MM.1S (cell line): ENCODE results near the gene CACNA1C.

ENCODE experiments used
- DNase-seq: peaks from one replicate; pipeline ENCODE4 v3.0.0-alpha.2; 2015
- H2AFZ ChIP-seq: fragments of 300-600 bp; sonication (generic); 2 replicates; pipeline ENCODE4 v1.6.0; 2016; ENCODE audit warnings: antibody characterized with exemption, low read length
- H3F3A ChIP-seq: fragments of 300-600 bp; sonication (generic); 2 replicates; pipeline ENCODE4 v1.6.1; 2016; ENCODE audit warnings: mild to moderate bottlenecking, antibody characterized with exemption, low read length, moderate library complexity, mixed read lengths; ENCODE audit not compliant: insufficient read depth
- H3K27ac ChIP-seq: fragments of 300-600 bp; sonication (generic); 2 replicates; pipeline ENCODE4 v1.5.1; 2016; ENCODE audit warnings: mild to moderate bottlenecking, low read length
- H3K27me3 ChIP-seq: fragments of 300-600 bp; sonication (generic); replicated peaks from 2 replicates; pipeline ENCODE4 v1.6.0; 2016; ENCODE audit warnings: low read length; ENCODE audit not compliant: insufficient read depth
- H3K36me3 ChIP-seq: fragments of 300-600 bp; sonication (generic); replicated peaks from 2 replicates; pipeline ENCODE4 v1.6.1; 2016; ENCODE audit warnings: mild to moderate bottlenecking, low read length, mixed read lengths; ENCODE audit not compliant: insufficient read depth
- H3K4me1 ChIP-seq: fragments of 300-600 bp; sonication (generic); 2 replicates; pipeline ENCODE4 v1.6.1; 2016; ENCODE audit warnings: low read length, mixed read lengths
- H3K4me2 ChIP-seq: fragments of 300-600 bp; sonication (generic); 2 replicates; pipeline ENCODE4 v1.6.0; 2016; ENCODE audit warnings: low read depth, low read length
- H3K4me3 ChIP-seq: fragments of 300-600 bp; sonication (generic); 2 replicates; pipeline ENCODE4 v1.5.1; 2016; ENCODE audit warnings: low read length, mixed read lengths
- H3K79me2 ChIP-seq: fragments of 300-600 bp; sonication (generic); 2 replicates; pipeline ENCODE4 v1.6.1; 2016; ENCODE audit warnings: mixed run types, low read length, mixed read lengths
- H3K9ac ChIP-seq: fragments of 300-600 bp; sonication (generic); 2 replicates; pipeline ENCODE4 v1.6.1; 2016; ENCODE audit warnings: low read length, mixed read lengths
- H3K9me2 ChIP-seq: fragments of 300-600 bp; sonication (generic); replicated peaks from 2 replicates; pipeline ENCODE4 v1.6.1; 2016; ENCODE audit warnings: mild to moderate bottlenecking, low read length, mixed read lengths; ENCODE audit not compliant: insufficient read depth
- H3K9me3 ChIP-seq: fragments of 300-600 bp; sonication (generic); replicated peaks from 2 replicates; pipeline ENCODE4 v1.6.1; 2016; ENCODE audit warnings: mild to moderate bottlenecking, low read length, mixed read lengths; ENCODE audit not compliant: insufficient read depth
- H4K20me1 ChIP-seq: fragments of 300-600 bp; sonication (generic); 2 replicates; pipeline ENCODE4 v1.6.1; 2016; ENCODE audit warnings: mild to moderate bottlenecking, low read length, moderate library complexity, mixed read lengths; ENCODE audit not compliant: insufficient read depth
- EZH2 ChIP-seq: fragments of 300-600 bp; sonication (generic); optimal IDR thresholded peaks from 2 replicates; pipeline ENCODE3; 2017; ENCODE audit warnings: low read depth, mild to moderate bottlenecking, antibody characterized with exemption, low read length, mixed read lengths
- EZH2phosphoT487 ChIP-seq: fragments of 300-600 bp; sonication (generic); IDR thresholded peaks from 2 replicates; pipeline ENCODE4 v1.6.1; 2018; ENCODE audit warnings: antibody characterized with exemption, low read length
- TF ChIP-seq, protein P1 (sequence below): fragments of 300-600 bp; sonication (generic); IDR thresholded peaks from 2 replicates; pipeline ENCODE4 v1.5.1; 2016; ENCODE audit warnings: antibody characterized with exemption, low read length, mixed read lengths

The CACNA1C gene

DNA sequence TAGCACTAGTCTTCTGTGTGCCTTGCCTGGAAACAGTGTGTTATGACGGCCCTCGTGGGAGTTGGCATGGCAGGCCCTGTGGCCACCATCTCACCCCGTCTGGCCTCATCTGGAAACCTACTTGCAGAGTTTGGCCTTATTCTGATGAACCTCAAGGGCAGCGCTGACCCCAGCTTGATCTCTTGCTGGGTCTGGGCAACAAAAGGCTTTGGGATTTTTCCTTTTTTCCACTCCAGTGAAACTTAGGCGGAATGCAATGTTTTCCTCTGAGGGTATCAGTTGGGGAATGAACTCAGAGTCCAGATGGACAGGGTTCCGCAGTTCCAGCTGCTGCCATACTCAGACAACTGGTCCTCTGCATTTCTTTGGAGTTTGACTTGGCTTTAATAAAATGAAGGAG is 15.9 kb downstream of the CACNA1C start:
- H3K4me1 ChIP-seq: peaks cover 10% of the 10 kb centered on the region
- DNase-seq: no peak
- H3K9ac ChIP-seq: no peak overlapping the region
- no peak overlapping the region for H2AFZ ChIP-seq
- H3K4me3 ChIP-seq: no peak overlapping the region
- no peaks in the 10 kb centered on the region for H3K27me3 ChIP-seq
- no peaks in the 10 kb centered on the region for H3K9me3 ChIP-seq
- TF ChIP-seq EZH2phosphoT487 (no peak), EZH2 (no peak)
- no peak overlapping the region for H3K27ac ChIP-seq
- H3K79me2 ChIP-seq: no peaks in the 10 kb centered on the region
- no peaks in the 10 kb centered on the region for H4K20me1 ChIP-seq
- H3K36me3 ChIP-seq: no peaks in the 10 kb centered on the region
- peaks cover 12% of the 10 kb centered on the region; the same call in 1 of the 2 replicates for H3F3A ChIP-seq
- H3K9me2 ChIP-seq: no peaks in the 10 kb centered on the region
- no peak overlapping the region for H3K4me2 ChIP-seq

DNA sequence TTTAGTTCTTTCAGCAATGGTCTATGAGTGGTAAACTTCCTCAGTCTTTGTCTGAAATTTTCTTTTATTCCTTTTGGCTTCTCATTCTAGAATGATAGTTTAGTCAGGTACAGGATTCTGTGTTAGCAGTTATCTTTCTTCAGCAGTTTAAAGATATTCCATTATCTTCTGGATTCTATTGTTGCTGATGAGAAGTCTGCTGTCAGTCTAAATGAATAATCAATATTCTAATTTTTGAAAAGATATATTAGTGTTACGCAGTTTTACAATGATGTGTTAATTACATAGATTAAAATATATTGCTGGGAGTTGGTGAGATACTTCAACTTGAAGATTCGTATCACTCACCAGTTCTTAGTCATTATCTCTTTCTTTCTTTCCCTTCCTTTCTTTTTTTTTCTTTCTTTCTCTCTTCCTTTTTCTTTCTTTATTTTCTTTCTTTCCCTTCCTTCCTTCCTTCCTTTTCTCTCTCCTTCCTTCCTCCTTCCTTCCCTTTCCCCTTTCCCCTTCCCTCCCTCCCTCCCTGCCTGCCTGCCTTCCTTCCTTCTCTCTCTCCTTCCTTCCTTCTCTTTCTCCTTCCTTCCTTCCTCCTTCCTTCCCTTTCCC is 17.8 kb downstream of the CACNA1C start:
- Histone ChIP-seq H3K9ac (no peak overlapping the region), H3K9me3 (no peaks in the 10 kb centered on the region), H3K9me2 (no peaks in the 10 kb centered on the region), H3K27me3 (no peaks in the 10 kb centered on the region), H3K4me1 (no peaks in the 10 kb centered on the region), H3F3A (no peaks in the 10 kb centered on the region), H3K4me2 (no peak overlapping the region), H3K36me3 (no peaks in the 10 kb centered on the region), H3K27ac (no peak overlapping the region), H3K79me2 (no peaks in the 10 kb centered on the region), H3K4me3 (no peak overlapping the region), H2AFZ (no peak overlapping the region), H4K20me1 (no peaks in the 10 kb centered on the region)
- TF ChIP-seq EZH2 (no peak), EZH2phosphoT487 (no peak)
- TF ChIP-seq, protein P1, sequence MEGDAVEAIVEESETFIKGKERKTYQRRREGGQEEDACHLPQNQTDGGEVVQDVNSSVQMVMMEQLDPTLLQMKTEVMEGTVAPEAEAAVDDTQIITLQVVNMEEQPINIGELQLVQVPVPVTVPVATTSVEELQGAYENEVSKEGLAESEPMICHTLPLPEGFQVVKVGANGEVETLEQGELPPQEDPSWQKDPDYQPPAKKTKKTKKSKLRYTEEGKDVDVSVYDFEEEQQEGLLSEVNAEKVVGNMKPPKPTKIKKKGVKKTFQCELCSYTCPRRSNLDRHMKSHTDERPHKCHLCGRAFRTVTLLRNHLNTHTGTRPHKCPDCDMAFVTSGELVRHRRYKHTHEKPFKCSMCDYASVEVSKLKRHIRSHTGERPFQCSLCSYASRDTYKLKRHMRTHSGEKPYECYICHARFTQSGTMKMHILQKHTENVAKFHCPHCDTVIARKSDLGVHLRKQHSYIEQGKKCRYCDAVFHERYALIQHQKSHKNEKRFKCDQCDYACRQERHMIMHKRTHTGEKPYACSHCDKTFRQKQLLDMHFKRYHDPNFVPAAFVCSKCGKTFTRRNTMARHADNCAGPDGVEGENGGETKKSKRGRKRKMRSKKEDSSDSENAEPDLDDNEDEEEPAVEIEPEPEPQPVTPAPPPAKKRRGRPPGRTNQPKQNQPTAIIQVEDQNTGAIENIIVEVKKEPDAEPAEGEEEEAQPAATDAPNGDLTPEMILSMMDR: no peak
- no peak for DNase-seq

DNA sequence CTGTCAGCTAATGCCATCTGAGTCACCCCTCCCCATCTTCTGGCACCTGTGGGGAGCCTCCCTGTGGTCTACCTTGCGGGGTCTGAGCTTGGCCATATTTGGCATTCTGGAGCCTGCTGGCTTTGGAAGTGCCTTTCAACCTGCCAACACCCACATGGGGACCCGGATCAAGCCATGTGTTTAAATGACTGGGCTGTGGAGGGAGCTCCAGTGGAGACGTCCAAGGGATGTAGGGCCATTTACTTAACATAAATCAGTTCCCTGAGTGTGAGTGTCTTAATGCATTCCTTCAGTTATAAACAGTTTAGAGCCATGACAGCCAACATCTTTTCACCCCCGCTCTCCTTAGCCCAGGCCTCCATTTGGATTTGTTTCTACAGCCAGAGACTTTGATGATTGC is 22.0 kb downstream of the CACNA1C start:
- Histone ChIP-seq H3F3A (no peaks in the 10 kb centered on the region), H3K79me2 (no peaks in the 10 kb centered on the region), H3K27ac (no peak overlapping the region), H2AFZ (no peak overlapping the region), H4K20me1 (no peaks in the 10 kb centered on the region), H3K4me2 (no peak overlapping the region), H3K9me2 (no peaks in the 10 kb centered on the region), H3K36me3 (no peaks in the 10 kb centered on the region), H3K9ac (no peak overlapping the region), H3K4me3 (no peak overlapping the region), H3K27me3 (no peaks in the 10 kb centered on the region), H3K4me1 (no peaks in the 10 kb centered on the region), H3K9me3 (no peaks in the 10 kb centered on the region)
- DNase-seq: no peak
- TF ChIP-seq EZH2phosphoT487 (no peak), EZH2 (no peak)
- TF ChIP-seq, protein P1: no peak

DNA sequence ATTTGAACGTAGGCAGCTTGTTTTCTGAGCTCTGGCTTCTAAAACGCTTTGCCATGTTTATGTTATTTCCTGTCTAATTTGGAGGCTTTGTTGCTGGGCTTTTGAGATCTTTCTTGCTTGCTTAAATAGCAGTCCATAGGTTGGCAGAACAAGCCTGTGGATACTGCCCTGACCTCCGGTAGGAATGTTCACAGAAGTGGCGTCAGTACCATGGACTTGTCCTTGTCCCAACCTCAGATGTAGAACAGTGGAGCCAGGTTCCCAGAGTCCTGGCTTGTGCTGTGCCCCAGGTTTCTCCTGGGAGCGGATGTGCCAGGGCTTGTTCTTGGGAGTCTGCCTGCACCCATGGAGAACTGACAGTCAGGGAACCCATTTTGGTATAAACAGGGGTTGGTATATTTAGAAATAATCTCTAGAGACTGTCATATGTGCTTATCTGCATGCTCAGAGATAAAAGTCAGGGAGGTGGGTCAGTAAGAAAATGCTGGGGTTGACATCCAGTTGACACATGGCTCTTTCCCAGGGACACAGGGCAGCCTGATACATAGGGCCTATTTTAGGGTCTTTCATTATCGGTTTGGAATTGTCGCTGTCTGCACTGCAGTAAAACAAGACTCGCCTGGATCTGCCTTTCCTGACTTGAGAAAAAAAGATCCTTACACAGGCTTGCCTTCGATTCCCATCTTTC is 22.9 kb downstream of the CACNA1C start:
- DNase-seq: no peak
- H3K9ac ChIP-seq: no peak overlapping the region
- H3K4me1 ChIP-seq: no peaks in the 10 kb centered on the region
- no peak overlapping the region for H3K4me3 ChIP-seq
- H2AFZ ChIP-seq: no peak overlapping the region
- no peaks in the 10 kb centered on the region for H3K36me3 ChIP-seq
- H3K27me3 ChIP-seq: no peaks in the 10 kb centered on the region
- H3K9me2 ChIP-seq: no peaks in the 10 kb centered on the region
- no peaks in the 10 kb centered on the region for H3K9me3 ChIP-seq
- no peak overlapping the region for H3K27ac ChIP-seq
- no peaks in the 10 kb centered on the region for H3F3A ChIP-seq
- TF ChIP-seq EZH2phosphoT487 (no peak), EZH2 (no peak)
- TF ChIP-seq, protein P1: no peak
- H3K4me2 ChIP-seq: no peak overlapping the region
- no peaks in the 10 kb centered on the region for H4K20me1 ChIP-seq
- H3K79me2 ChIP-seq: no peaks in the 10 kb centered on the region
